Body of pancreas (tissue), 4 donors: ENCODE data around the gene PLEKHG5.

Experiments
- CTCF ChIP-seq, 7 experiments: fragments of 450-650 bp in 4 of 7; fragments of 200-600 bp in 3 of 7; sonication (generic) in 3 of 7; IDR thresholded peaks; one replicate each; pipeline ENCODE4 v1.5.1; 2016 to 2019; ENCODE audit warnings: antibody characterized with exemption in 7 of 7
- POLR2A ChIP-seq, 3 donors: fragments of 450-650 bp; IDR thresholded peaks; one replicate each; pipeline ENCODE4 v1.6.1; 2016; ENCODE audit warnings: antibody characterized with exemption in 3 of 3, mild to moderate bottlenecking in 2 of 3

GRCh38 chr1:6461538-6462411 lies 29.7 kb downstream of the PLEKHG5 start:
- TF ChIP-seq CTCF (IDR thresholded peaks at IDR 0.05) (no peak), POLR2A (IDR thresholded peaks at IDR 0.05) (no peak)
